GM18909 (cell line): ENCODE measurements around the gene CFL1.
"Not testable (repeated sequence)": the region's sequence is repeated elsewhere in the genome, so short reads cannot be mapped to it uniquely, and the experiment has no call there.

ENCODE experiments used
- ATAC-seq: cut with Tn5 transposase; IDR thresholded peaks from one replicate; pipeline ENCODE4 v1.9.1; 2021; ENCODE audit warnings: mild to moderate bottlenecking; ENCODE audit not compliant: unreplicated experiment, poor library complexity

The CFL1 gene

GRCh38 chr11:65857853-65858680 lies at the start of gene CFL1:
TSS of gene CFL1 (minus strand) at chr11:65858180. CDS start at chr11:65858099, 81 bp downstream.
- peak; percentile 50 for ATAC-seq

GRCh38 chr11:65906602-65907001 lies 48.6 kb upstream of the CFL1 start:
- ATAC-seq = no peak

GRCh38 chr11:65903715-65904114 lies 45.7 kb upstream of the CFL1 start:
- no peak for ATAC-seq

GRCh38 chr11:65903068-65903481 lies 45.1 kb upstream of the CFL1 start:
- no peak for ATAC-seq

- no peak for ATAC-seq
Observed at GRCh38 chr11:65900899-65901180, 42.9 kb upstream of the CFL1 start.

GRCh38 chr11:65900125-65900898 lies 42.3 kb upstream of the CFL1 start, which contains the start of gene FOSL1:
TSS of gene FOSL1 (minus strand) at chr11:65900388. CDS start at chr11:65900339, 49 bp downstream.
- ATAC-seq = peak; percentile 79

- no peak for ATAC-seq
Observed at GRCh38 chr11:65899356-65900124, 41.6 kb upstream of the CFL1 start.

GRCh38 chr11:65898656-65899355 lies 40.8 kb upstream of the CFL1 start:
- ATAC-seq = no peak

GRCh38 chr11:65897020-65897471 lies 39.1 kb upstream of the CFL1 start:
- ATAC-seq = no peak

GRCh38 chr11:65896034-65896999 lies 38.3 kb upstream of the CFL1 start:
- no peak for ATAC-seq

- no peak for ATAC-seq
Observed at GRCh38 chr11:65895482-65895981, 37.6 kb upstream of the CFL1 start.

GRCh38 chr11:65894034-65894591 lies 36.1 kb upstream of the CFL1 start:
- ATAC-seq = no peak

GRCh38 chr11:65892661-65893317 lies 34.8 kb upstream of the CFL1 start:
- ATAC-seq = no peak

- not testable (repeated sequence) for ATAC-seq
Observed at GRCh38 chr11:65892137-65892540, 34.2 kb upstream of the CFL1 start.

GRCh38 chr11:65891219-65892136 lies 33.5 kb upstream of the CFL1 start:
- no peak for ATAC-seq

- peak; percentile 54 for ATAC-seq
Observed at GRCh38 chr11:65890324-65891218, 32.6 kb upstream of the CFL1 start, which contains the start of gene CCDC85B. TSS of gene CCDC85B (plus strand) at chr11:65890673. CDS start at chr11:65890784, 111 bp downstream.
